ENCODE measurements around the gene ANKRD39.

- TF ChIP-seq CBX5 (IDR thresholded peaks at IDR 0.05; ENCODE audit: low read depth, low read length) = no peak
- TF ChIP-seq SP1 (IDR thresholded peaks at IDR 0.05; ENCODE audit: low read depth, low read length) = no peak
- TF ChIP-seq TAF1 (IDR thresholded peaks at IDR 0.05; ENCODE audit: low read depth, low read length) = peak; percentile 11
These were observed 10.9 kb upstream of the ANKRD39 start for GRCh38 chr2:96868555-96869280.

All from H1 (cell line).